Left colon (tissue), 2 donors: ENCODE measurements around the gene ROR2. TPM values are rescaled to one million over a fixed set of nuclear protein-coding genes. Genes with fewer than 3 reads are reported as not detected.

Experiments used
- ATAC-seq: fragments of 200-7000 bp; cut with Tn5 transposase; one replicate; pipeline ENCODE4 v1.9.1; 2020; ENCODE audit warnings: mild to moderate bottlenecking, moderate library complexity
- DNase-seq, 2 donors: peaks; one replicate each; pipeline ENCODE4 v3.0.0-alpha.2; 2020
- intact Hi-C, 2 donors: fragments of 100-400 bp; cut with DNase I in 1 of 2; cut with micrococcal nuclease in 1 of 2; formaldehyde crosslinking; loops; one replicate each; pipeline versions ENCODE4 v1.11.2 to v1.14.0; 2022; cut with DNase I, micrococcal nuclease
- total RNA-seq, 2 donors: library from RNA; stranded (reverse); fragmentation: NEBNext Ultra II Directional; extraction: Animal tissue kit (Norgen Biotek cat#: 25700); gene quantifications; one replicate each; pipeline ENCODE4 v1.2.1, GENCODE V29; 2021
- donor health status: DM: no; HTN: no; CAD: no.
- donor health status: DM: yes; HTN: yes; CAD: no.

ROR2 gene
- total RNA-seq, 2 donors from 2014 or later: 6.2 to 8.3 TPM

GRCh38 chr9:91755761-91756509, 194.1 kb downstream of the ROR2 start:
- DNase-seq (no peak), ATAC-seq (no peak)
- intact Hi-C loops: no loop called here

- no peak for DNase-seq
- intact Hi-C loops: no loop called here
- no peak for ATAC-seq
These were observed 196.3 kb downstream of the ROR2 start for GRCh38 chr9:91753711-91754110.

GRCh38 chr9:91751922-91752321, 198.1 kb downstream of the ROR2 start:
- intact Hi-C loops: no loop called here
- no peak for ATAC-seq

GRCh38 chr9:91750343-91750742, 199.7 kb downstream of the ROR2 start:
- ATAC-seq: peak; percentile 76
- peak in 1 of 2 donors; percentile 42 for DNase-seq
- intact Hi-C loops: no loop called here

More at GRCh38 chr9:91751922-91752321, 198.1 kb downstream of the ROR2 start:
- no peak for DNase-seq

GRCh38 chr9:91746904-91747303, 203.1 kb downstream of the ROR2 start:
- intact Hi-C loops: no loop called here
- ATAC-seq (no peak), DNase-seq (no peak)

GRCh38 chr9:91746357-91746756, 203.7 kb downstream of the ROR2 start:
- intact Hi-C loops: no loop called here
- DNase-seq: no peak
- ATAC-seq: no peak

GRCh38 chr9:91744114-91744513, 205.9 kb downstream of the ROR2 start:
- DNase-seq (no peak), ATAC-seq (no peak)
- intact Hi-C loops: no loop called here

GRCh38 chr9:91741522-91741921, 208.5 kb downstream of the ROR2 start:
- ATAC-seq: no peak

GRCh38 chr9:91740701-91741100, 209.3 kb downstream of the ROR2 start:
- DNase-seq: peak; percentile 47 to 63
- ATAC-seq: no peak
- intact Hi-C loops: no loop called here

More at GRCh38 chr9:91741522-91741921, 208.5 kb downstream of the ROR2 start:
- no peak for DNase-seq
- intact Hi-C loops: no loop called here

- intact Hi-C loops: no loop called here
- no peak for DNase-seq
- ATAC-seq: no peak
These were observed 213.0 kb downstream of the ROR2 start for GRCh38 chr9:91736898-91737601.

- DNase-seq: no peak
- no peak for ATAC-seq
- intact Hi-C loops: no loop called here
These were observed 213.7 kb downstream of the ROR2 start for GRCh38 chr9:91736311-91736710.

GRCh38 chr9:91735049-91735448, 215.0 kb downstream of the ROR2 start:
- intact Hi-C loops: no loop called here
- ATAC-seq: no peak

GRCh38 chr9:91734371-91734981, 215.6 kb downstream of the ROR2 start:
- peak; percentile 51 to 81 for DNase-seq
- intact Hi-C loops: no loop called here
- peak; percentile 66 for ATAC-seq

More at GRCh38 chr9:91735049-91735448, 215.0 kb downstream of the ROR2 start:
- no peak for DNase-seq

- DNase-seq (no peak), ATAC-seq (no peak)
- intact Hi-C loops: no loop called here
These were observed 216.9 kb downstream of the ROR2 start for GRCh38 chr9:91733006-91733624.

GRCh38 chr9:91732187-91733005, 217.6 kb downstream of the ROR2 start:
- intact Hi-C loops: no loop called here
- ATAC-seq (no peak), DNase-seq (no peak)

- intact Hi-C loops: no loop called here
- DNase-seq (no peak), ATAC-seq (no peak)
These were observed 219.2 kb downstream of the ROR2 start for GRCh38 chr9:91730806-91731205.

- ATAC-seq (no peak), DNase-seq (no peak)
- intact Hi-C loops: no loop called here
These were observed 220.5 kb downstream of the ROR2 start for GRCh38 chr9:91729558-91729842.

- DNase-seq (no peak), ATAC-seq (no peak)
- intact Hi-C loops: no loop called here
These were observed 222.1 kb downstream of the ROR2 start for GRCh38 chr9:91727972-91728371.

GRCh38 chr9:91727316-91727861, 222.6 kb downstream of the ROR2 start:
- ATAC-seq (peak; percentile 70), DNase-seq (no peak)
- intact Hi-C loops: no loop called here
